ENCODE measurements around the gene CDH23.

Gene CDH23

GRCh38 chr10:71426058-71426605 is 29.4 kb downstream of the CDH23 start:
- DNase-seq = no peak

- DNase-seq = no peak
Measured at GRCh38 chr10:71427246-71427645, 30.5 kb downstream of the CDH23 start.

GRCh38 chr10:71429304-71429703 is 32.6 kb downstream of the CDH23 start:
- DNase-seq = no peak

- DNase-seq = no peak
Measured at GRCh38 chr10:71429929-71430328, 33.2 kb downstream of the CDH23 start.

GRCh38 chr10:71431239-71432100 is 34.8 kb downstream of the CDH23 start:
- DNase-seq = no peak

- DNase-seq = no peak
Measured at GRCh38 chr10:71432101-71432905, 35.6 kb downstream of the CDH23 start.

GRCh38 chr10:71432956-71433767 is 36.4 kb downstream of the CDH23 start:
- DNase-seq = no peak

- no peak for DNase-seq
Measured at GRCh38 chr10:71433768-71434744, 37.3 kb downstream of the CDH23 start.

GRCh38 chr10:71434760-71435394 is 38.2 kb downstream of the CDH23 start:
- DNase-seq = no peak

GRCh38 chr10:71435571-71436267 is 39.0 kb downstream of the CDH23 start:
- DNase-seq = no peak

- no peak for DNase-seq
Measured at GRCh38 chr10:71436268-71437125, 39.8 kb downstream of the CDH23 start.

GRCh38 chr10:71437537-71438092 is 40.9 kb downstream of the CDH23 start:
- DNase-seq = no peak

GRCh38 chr10:71438761-71439160 is 42.0 kb downstream of the CDH23 start:
- DNase-seq = no peak

- no peak for DNase-seq
Measured at GRCh38 chr10:71439670-71440425, 43.1 kb downstream of the CDH23 start.

GRCh38 chr10:71440506-71441035 is 43.9 kb downstream of the CDH23 start:
- DNase-seq = no peak

GRCh38 chr10:71442000-71442399 is 45.3 kb downstream of the CDH23 start:
- no peak for DNase-seq

GRCh38 chr10:71442859-71443570 is 46.3 kb downstream of the CDH23 start:
- DNase-seq = no peak
